HG02943 (cell line): Measurements from ENCODE around the gene WDR18.

ENCODE experiments used
- ATAC-seq: cut with Tn5 transposase; IDR thresholded peaks from one replicate; pipeline ENCODE4 v1.9.1; 2021; ENCODE audit warnings: mild to moderate bottlenecking, low read depth, moderate library complexity; ENCODE audit not compliant: unreplicated experiment

WDR18 gene

DNA sequence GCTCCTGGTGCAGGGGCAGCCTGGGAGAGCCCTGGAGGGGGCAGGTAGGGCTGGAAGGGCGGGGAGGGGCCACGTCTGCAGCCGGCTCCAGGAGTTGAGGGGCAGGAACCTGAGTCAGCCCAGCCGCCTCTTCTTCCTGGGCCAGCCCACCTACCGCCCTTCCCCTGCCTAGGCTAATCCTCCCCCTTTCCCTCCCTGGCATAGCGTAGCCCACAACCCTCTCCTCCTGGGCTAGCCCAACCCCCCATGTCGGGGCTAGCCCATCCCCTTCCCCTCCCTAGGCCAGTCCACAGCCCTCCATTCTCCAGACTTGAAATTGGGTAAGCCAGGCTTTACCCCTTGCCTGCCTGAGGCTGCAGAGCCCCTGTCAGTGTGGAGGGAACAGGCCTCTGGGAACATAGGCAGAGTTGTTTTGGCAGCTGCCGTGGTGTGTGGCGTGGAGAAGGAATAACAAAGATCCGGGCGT, 20.6 kb upstream of the WDR18 start:
- no peak for ATAC-seq

DNA sequence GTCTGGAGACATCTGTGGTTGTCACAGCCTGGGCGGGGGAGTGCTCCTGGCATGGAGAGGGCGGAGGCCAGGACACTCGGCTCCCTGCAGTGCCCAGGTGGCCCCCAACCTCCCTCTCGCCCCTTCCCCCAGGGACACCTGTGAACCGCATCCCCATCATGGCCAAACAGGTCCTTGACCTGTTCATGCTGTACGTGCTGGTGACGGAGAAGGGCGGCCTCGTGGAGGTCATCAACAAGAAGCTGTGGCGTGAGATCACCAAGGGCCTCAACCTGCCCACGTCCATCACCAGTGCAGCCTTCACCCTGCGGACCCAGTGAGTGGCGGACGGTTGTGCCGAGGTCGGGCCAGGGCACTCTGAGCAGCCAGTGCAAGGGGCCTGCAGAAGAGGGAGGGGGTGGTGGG, 20.0 kb upstream of the WDR18 start:
- ATAC-seq = no peak

DNA sequence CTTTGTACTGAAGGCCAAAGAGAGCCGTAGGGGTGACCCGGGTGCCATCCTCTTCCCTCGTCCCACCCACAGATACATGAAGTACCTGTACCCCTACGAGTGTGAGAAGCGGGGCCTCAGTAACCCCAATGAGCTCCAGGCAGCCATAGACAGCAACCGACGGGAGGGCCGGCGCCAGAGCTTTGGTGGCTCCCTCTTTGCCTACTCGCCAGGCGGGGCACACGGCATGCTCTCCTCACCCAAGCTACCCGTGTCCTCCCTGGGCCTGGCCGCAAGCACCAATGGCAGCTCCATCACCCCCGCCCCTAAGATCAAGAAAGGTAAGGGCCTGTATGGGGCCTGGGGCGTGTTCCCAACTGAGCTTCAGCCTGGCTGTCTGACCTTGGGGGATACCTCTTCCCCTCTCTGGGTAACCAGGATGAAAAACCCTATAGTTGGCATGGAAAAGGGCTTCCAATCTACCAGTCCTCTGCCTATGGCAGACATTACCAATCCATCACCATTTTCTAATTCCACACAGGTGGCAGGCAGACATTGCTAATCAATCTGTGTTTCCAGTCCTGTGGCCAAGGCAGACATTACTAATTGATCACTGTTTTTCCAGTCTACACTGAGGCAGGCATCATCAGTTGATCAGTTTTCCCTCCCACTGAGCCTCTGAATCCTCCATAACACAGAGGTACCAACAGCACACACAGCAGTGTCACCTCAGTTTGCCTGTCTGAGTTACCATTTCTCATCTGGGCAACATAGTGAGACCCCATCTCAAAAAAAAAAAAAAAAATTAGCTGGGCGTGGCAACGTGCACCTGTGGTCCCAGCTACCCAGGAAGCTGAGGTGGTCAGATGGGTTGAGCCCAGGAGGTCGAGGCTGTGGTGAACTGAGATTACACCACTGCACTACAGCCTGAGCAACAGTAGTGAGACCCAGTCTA, 19.1 kb upstream of the WDR18 start:
- ATAC-seq = no peak

DNA sequence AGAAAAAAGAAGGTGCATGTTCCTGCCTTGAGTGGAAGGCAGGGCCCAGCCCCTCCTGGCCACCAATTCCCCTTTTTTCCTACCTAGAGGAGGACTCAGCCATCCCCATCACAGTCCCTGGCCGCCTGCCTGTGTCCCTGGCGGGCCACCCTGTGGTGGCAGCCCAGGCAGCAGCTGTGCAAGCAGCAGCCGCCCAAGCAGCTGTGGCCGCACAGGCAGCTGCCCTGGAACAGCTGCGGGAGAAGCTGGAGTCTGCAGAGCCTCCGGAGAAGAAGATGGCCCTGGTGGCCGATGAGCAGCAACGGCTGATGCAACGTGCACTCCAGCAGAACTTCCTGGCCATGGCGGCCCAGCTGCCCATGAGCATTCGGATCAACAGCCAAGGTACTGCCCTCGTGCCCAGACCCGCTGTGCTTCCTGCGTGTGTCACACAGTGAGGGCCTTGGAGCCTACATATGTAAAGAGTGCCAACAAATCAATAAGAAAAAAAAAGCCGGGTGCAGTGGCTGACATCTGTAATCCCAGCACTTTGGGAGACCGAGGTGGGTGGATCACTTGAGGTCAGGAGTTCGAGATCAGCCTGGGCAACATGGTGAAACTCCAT, 17.6 kb upstream of the WDR18 start:
- no peak for ATAC-seq

DNA sequence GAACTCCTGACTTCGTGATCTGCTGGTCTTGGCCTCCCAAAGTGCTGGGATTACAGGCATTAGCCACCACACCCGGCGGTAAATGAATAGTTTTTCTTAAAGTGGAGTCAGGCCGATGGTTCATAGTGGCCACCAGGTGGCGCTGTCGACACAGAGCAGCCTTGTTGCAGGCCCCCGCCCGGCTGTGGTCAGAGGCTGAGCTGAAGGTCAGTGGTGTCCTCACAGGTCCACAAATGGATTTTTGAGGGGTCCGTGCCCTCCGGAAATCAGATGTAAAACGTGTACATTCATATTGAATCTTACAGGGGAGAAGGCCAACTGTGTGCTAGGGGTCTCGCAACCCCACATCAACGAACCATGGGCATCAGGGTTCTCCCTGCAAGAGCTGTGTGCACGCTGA, 13.4 kb upstream of the WDR18 start:
- ATAC-seq = no peak

DNA sequence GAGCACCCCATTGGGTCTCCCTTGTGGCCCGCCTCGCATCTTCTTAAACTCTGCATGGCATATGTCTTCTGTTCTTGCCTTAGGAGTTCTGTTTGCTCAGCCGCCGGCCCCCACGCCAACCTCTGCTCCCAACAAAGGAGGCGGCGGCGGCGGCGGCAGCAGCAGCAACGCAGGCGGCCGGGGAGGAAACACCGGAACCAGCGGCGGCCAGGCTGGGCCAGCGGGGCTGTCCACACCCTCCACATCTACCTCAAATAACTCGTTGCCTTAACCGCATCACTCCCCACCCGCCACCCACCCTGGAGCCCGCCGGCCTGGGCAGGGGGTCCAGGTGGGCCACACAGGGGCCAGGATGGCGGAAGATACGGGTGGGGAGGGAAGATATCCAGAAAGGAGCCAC, 12.3 kb upstream of the WDR18 start:
- no peak for ATAC-seq

DNA sequence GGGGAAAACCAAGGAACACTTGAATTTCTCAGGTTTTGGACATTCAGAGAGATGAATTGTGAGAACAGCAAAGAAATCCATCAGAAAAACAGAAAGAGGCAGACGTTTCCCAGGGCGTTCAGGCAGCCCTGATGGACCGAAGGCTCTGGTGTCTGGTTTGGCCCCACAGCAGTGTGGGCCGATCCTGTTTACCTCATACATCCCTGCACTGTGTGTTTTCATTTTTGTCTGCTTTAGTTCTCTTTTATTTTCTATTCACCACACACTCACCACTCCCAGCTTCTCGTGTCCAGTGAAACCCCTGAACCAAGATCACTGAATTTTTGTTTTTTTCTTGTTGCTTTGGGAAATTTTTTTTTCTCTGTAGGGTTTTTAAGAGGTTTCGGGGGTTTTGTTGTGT, 11.9 kb upstream of the WDR18 start:
- ATAC-seq = no peak

DNA sequence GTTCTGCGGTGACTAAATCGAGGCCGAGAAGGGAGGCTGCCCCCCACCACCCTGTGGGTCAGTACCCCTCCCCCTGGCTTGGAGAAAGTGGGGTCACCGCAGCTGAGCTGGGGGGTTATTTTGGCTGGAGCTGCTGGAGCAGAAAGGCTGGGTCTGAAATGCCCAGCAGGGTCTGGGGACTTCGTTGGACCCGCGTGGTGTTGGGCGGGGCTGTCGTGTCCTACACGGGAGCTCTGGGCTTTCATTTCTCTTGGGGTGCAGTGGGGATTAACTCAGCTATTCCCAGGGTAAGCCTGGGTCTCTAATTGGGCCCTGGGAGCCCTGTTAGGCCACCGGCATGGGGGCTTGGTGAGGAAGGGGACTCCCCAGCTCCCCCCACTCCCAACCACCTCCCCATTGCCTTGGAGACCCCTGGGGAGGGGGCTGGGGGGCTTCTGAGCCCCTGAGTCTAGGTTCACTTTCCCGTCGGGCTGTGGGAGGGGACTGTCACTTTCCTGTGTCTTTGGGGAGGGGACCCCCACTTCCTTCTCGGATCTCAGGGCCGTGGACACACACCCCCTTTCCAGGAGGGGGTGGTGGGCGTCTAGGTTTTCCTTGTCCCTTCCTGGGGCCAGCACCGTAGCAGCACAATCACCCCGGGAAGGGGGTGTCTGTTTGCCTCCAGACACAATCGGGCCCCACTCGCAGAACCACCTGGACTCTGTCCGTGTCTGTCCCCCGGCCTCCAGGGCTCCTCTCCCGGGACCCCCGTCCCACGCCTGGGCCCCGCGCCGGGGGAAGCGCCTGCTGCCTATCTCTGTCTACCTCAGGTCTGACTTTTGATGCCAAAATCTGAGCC, 10.2 kb upstream of the WDR18 start:
- ATAC-seq = no peak

DNA sequence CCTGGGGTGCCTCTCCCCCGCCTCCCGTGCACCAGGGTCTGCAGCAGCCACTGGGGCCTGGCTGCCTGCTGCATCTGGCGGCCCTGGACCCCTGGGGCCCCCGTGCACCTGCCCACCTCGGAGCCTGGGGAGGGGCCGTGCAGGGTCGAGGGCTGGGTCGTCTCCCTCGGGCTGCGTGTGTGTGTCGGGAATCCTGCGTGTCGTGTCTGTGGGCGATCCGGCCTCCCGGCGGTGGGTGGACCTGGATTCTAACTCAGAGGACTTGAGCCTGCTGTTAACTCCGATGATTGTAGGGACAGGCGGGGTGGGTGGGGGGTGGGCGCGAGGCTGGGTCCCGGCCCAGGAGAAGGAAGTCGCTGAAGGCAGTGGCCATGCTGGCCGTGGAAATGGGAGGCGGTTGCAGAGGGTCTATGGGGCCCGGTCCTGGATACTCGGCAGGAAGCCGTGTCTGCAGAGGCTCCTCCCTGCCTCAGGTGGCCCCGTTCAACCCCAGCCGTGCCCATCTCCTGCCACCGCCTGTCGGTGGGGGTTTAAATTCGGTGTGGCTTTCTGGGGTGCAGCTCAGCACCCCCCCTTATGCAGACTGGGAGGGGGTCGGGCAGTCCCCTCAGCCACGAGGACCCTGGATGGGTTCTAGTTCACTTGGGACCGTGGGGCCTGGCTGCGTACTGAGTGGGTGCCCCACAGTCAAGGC, 9.4 kb upstream of the WDR18 start:
- ATAC-seq = no peak

DNA sequence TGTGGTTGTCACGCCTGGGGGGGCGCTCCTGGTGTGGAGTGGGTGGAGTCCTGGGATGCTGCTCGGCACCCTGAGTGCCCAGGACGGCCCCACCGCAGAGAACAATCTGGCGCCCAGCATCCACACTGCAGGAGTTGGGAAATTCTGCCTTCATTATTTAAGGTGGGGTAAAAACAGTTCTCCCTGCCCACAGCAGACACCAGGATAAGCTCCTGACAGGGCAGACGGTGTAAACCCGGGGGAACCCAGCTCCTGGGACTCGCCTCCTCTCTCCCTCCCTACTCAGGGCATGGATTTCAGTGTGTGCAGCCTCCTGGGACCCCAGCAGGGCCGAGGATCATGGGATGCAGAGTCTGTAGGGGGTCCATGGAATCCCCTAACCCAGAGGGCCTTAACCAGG, 7.7 kb upstream of the WDR18 start:
- no peak for ATAC-seq

DNA sequence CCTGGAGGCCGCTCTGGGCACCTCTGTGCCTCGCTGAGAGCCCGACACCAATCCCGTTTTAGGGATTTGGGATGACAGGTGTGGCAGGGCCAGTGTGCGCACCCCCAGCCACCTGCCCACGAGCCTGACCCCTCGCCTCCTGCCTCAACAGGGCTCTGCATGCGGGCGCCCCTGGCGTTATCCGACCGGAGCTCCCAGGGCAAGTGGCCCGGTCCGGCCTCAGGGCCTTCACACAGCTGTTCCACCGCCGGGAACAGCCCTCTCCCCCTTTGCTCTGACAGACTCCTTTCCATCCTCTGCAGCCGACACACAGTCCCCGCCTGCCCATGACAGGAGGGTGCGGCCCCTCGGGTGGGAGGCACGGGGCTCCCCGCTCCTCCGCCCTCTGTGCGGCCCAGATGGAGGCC, 7.1 kb upstream of the WDR18 start:
- no peak for ATAC-seq

DNA sequence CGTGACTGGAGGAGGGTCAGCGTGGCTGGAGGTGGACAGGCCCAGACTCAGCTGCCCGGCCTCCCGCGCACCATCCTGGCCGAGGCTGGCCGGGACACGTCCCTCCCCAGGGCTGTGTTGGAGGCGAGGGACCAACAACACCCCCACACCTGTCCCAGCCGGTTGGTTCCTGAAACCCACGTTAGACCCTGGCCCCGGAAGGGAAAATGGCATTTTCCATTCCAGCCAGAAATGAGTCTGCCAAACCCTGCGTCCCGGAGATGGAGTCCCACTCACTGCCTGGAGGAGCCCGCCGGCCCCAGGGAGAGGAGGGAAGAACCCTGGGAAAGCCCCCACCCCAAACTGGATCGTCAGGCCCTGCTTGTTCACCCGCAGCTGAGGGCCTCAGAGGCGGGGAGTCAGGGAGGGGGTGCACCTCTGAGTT, 4.8 kb upstream of the WDR18 start:
- no peak for ATAC-seq

DNA sequence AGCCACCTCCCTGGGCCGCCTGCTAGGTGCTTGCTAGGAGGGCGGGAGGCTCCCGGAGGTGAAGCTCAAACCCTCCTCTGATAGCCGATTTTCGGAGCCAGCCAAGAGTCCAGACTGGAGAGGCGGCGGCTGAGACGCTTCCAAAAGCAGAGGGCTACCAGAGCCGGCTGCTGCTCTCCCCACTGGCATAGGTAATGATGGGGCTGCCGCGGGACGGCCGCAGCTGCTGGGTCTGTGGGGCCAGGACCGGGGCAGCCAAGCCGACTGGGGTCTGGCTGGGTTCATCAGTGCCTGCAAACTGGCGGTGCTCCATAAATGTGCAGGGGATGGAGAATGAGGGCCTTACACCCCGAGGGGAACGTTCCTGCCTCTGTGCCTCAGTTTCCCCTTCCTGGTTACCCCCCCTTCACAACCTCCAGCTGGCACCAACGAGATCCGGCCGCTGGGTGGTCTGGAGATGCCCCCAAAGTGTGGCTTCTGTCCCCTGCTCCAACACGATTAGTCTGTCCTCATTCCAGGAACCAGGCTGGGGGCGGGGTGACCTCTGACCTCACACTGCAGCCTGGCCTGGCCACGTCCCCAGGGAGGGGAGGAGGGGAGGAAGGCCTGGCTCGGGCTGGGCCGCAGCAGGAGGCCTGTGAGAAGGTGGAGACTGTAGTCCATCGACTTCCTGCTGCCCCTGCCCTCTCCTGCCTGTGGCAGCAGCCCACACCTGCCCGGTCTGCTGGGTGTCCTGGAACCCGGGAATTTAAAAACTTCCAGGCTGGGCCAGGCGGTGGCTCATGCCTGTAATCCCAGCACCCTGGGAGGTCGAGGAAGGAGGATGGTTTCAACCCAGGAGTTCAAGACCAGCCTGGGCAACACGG, 3.8 kb upstream of the WDR18 start:
- no peak for ATAC-seq

DNA sequence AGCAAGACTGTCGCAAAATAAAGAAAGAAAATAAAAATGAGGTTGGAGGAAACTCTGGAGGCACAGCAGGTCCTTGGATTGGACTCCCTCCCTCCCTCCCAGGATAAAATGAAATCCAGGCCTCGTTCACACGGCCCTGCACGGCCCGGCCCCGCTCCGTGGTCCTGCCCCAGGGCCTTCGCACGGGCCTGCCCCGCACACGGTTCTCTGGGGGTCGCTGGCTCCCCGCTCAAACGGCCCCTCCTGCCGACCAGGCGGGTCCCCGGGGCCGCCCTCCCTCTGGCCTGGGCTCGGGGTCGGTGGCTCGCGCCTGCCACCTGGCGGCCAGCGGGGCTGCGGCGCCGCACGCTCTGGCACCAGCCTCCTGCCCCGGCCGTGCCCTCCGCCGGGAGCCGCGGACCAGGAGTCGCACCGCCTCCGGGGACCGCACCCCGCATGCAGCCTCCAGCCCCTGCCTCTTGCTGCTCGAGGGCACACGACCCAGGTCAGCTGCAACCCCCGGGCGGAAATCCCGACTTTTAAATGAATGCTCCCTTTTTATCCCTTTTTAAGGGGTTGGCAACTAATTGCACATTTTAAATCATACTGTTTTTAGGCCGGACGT, 1.5 kb upstream of the WDR18 start:
- no peak for ATAC-seq

DNA sequence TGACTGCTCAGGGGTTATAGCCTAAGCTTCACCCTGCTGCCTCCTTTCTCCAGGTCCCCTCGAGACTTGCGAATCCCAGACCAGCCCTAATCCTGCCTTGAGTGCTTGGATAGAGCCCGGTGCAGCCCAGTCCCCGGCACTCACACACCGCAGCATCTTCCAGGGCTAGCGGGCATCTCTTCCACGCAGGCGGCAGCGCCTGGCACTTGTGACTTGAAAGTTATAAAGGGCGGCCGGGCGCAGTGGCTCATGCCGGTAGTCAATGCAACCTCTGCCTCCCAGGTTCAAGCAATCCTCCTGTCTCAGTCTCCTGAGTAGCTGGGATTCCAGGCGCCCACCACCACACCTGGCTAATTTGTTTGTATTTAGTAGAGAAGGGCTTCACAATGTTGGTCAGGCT, 1.9 kb downstream of the WDR18 start:
- ATAC-seq = no peak

DNA sequence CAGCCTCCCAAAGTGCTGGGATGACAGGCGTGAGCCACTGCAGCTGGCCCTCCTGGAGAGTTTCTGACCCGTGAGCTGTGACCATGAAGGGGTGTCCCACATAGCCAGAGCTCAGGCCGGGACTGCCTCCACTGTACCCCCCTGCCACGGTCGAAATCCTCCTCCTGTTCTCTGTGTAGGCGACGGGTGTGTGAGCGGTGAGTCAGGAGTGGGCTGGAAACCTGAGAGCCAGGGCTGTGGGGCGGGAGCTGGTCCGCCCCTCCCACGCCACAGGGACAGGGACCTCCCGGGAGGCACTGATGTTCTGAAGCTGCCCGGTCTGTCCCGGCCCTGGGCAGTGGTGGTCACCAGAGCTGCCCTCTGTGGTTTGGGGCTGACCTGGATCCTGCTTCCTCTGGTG, 3.9 kb downstream of the WDR18 start:
- ATAC-seq = no peak

DNA sequence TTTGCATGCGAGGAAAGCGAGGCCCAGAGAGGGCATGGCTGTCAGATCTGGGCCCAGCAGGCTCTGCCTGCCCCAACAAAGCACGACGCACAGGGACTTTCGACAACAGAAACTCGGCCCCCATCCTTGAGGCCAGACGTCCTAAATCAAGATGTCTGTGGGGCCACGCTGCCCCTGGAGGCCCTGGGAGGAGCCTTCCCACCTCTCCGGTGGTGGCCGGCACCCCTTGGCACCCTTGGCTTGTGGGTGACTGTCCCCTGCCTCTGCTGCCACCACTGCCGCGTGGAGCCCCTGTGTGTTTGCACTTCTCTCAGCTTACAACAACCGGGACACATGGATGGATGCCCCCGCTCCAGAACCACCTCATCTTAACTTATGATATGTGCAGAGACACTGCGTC, 4.4 kb downstream of the WDR18 start:
- ATAC-seq = no peak

DNA sequence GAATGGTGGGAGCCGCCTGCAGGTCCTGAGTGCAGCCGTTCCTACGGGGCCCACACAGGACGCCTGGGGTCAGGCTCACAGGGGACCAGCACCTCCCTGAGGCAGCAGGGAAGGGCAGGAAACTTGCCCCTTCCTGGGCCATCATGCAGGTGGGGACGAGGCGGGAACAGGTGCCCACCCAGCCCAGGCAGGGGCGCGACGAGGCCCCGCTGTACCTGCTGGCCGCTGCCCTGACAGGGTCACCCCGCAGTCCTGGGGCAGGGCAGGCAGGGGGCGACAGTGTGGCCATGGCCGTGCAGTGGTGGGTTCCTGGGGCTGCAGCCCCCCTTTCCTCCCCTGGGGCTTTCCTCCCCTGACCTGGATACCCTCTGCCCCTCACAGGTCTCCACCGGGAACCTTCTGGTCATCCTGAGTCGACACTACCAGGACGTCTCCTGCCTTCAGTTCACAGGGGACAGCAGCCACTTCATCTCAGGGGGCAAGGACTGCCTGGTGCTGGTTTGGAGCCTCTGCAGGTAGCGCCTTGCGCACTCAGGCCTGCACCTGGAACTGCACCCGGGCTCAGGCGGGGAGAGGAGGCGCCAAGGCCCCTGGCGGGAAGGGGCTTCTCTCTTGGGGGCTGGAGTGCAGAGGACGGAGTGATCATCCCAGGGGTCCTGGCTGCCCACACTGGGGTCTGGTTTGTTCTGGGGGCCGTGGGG, 5.4 kb downstream of the WDR18 start:
- no peak for ATAC-seq

DNA sequence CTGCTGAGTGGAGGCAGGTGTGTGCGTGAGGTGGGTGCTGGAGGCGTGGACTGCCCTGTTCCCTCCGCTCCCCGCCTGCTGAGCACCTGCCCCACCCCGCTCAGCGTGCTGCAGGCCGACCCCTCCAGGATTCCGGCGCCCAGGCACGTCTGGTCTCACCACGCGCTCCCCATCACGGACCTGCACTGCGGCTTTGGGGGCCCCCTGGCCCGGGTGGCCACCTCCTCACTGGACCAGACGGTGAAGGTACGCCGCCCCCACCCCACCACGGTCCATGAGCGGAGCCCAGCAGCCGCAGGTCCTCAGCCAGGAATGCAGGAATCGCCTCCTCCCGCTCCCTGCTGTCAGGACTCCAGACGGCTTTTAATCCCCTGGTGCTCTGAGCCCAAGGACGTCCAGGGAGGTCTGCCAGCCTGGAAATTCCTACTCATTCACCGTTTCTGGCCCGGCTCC, 6.0 kb downstream of the WDR18 start:
- ATAC-seq = no peak
